Transverse colon (tissue), 4 donors: ENCODE measurements around the gene CRIP1. TPM values are rescaled to one million over a fixed set of nuclear protein-coding genes. Genes with fewer than 3 reads are reported as not detected.

Experiments used
- DNase-seq: peaks from one replicate; pipeline ENCODE4 v3.0.0-alpha.2; 2019
- H3K27ac ChIP-seq, 4 donors: fragments of 200-600 bp; sonication (generic); 2 replicates each; pipeline ENCODE4 v1.5.1; 2016 to 2018; ENCODE audit warnings: inconsistent platforms in 4 of 4
- H3K27me3 ChIP-seq: fragments of 200-600 bp; sonication (generic); 2 replicates; pipeline ENCODE4 v1.5.1; 2017; ENCODE audit warnings: inconsistent platforms
- H3K36me3 ChIP-seq, 4 donors: fragments of 200-600 bp; sonication (generic); 2 replicates each; pipeline ENCODE4 v1.5.1; 2017 to 2019; ENCODE audit warnings: inconsistent platforms in 4 of 4
- H3K4me1 ChIP-seq, 4 donors: fragments of 200-600 bp; sonication (generic); 2 replicates each; pipeline ENCODE4 v1.5.1; 2017 to 2020; ENCODE audit warnings: inconsistent platforms in 4 of 4
- H3K4me3 ChIP-seq, 4 donors: fragments of 200-600 bp; sonication (generic); 1 replicate in 1 of 4; 2 replicates in 3 of 4; pipeline versions ENCODE4 v1.5.1 to v1.6.1; 2017 to 2019; ENCODE audit warnings: inconsistent platforms in 4 of 4
- H3K9me3 ChIP-seq, 2 donors: fragments of 200-600 bp; sonication (generic); 2 replicates each; pipeline ENCODE4 v1.5.1; 2017 to 2019; ENCODE audit warnings: inconsistent platforms in 2 of 2
- CTCF ChIP-seq, 5 experiments: fragments of 200-600 bp in 3 of 5; fragments of 450-650 bp in 2 of 5; sonication (generic) in 3 of 5; IDR thresholded peaks; 1 replicate in 2 of 5; 2 replicates in 3 of 5; pipeline ENCODE4 v1.5.1; 2016 to 2017; ENCODE audit warnings: antibody characterized with exemption in 5 of 5, inconsistent platforms in 3 of 5, mild to moderate bottlenecking in 2 of 5, moderate library complexity in 1 of 5
- EP300 ChIP-seq: sonication (generic); formaldehyde crosslinking; IDR thresholded peaks from one replicate; pipeline ENCODE4 v1.6.1; 2017; ENCODE audit warnings: antibody characterized with exemption, low read depth
- POLR2A ChIP-seq: fragments of 450-650 bp; IDR thresholded peaks from one replicate; pipeline ENCODE4 v1.6.1; 2016; ENCODE audit warnings: antibody characterized with exemption, mild to moderate bottlenecking, moderate library complexity
- POLR2AphosphoS5 ChIP-seq, 3 donors: sonication (generic); formaldehyde crosslinking; IDR thresholded peaks; one replicate each; pipeline ENCODE4 v1.6.1; 2016; ENCODE audit warnings: antibody characterized with exemption in 3 of 3
- WGBS, 2 donors: methylation state at CpG; one replicate each; pipeline ENCODE4 v1.1.5; 2018; ENCODE audit warnings: low coverage in 1 of 2; 5-methylcytosine and 5-hydroxymethylcytosine counted together
- in situ Hi-C, 4 donors: fragments of 200-750 bp; cut with MboI; loops; one replicate each; pipeline versions ENCODE4 v1.15.0 to v1.15.1; 2017; ENCODE audit warnings: low sequenced_read_pairs in 3 of 4, low pct_ligation_motif_present in 1 of 4, low pct_unique_long_range_greater_than_20kb in 1 of 4
- intact Hi-C: fragments of 100-400 bp; cut with DNase I; formaldehyde crosslinking; loops from one replicate; pipeline ENCODE4 v1.15.1; 2023; ENCODE audit warnings: low total_unique reads
- total RNA-seq, 4 donors: library from RNA; depleted of rRNA; stranded (reverse); fragments of >200 nt; gene quantifications; one replicate each; pipeline ENCODE4 v1.1.0, GENCODE V29; 2016

CRIP1 gene
- total RNA-seq, 4 donors from 2014 or later = 16.9 to 246 (median 63.0) TPM; not detected in 1

GRCh38 chr14:105496831-105497591 is 10.3 kb downstream of the CRIP1 start:
- no peak for DNase-seq
- no peak for TF ChIP-seq EP300
- no peak for TF ChIP-seq POLR2A
- TF ChIP-seq POLR2AphosphoS5 (IDR thresholded peaks at IDR 0.05) = no peak
- no peak for TF ChIP-seq CTCF (IDR thresholded peaks at IDR 0.05)
- H3K36me3 ChIP-seq = no peaks in the 10 kb centered on the region
- 94% methylated on average over 26 of the region's 32 CpGs; no CpG with 5 or more reads in 1 of the 2 donors for WGBS, 2 donors
- intact Hi-C loops = no loop called here
- no peak overlapping the region for H3K4me3 ChIP-seq
- no peaks in the 10 kb centered on the region for H3K9me3 ChIP-seq
- no peaks in the 10 kb centered on the region for H3K27me3 ChIP-seq
- no peak overlapping the region for H3K27ac ChIP-seq
- H3K4me1 ChIP-seq = peaks cover 0 to 1% (median under 1%) of the 10 kb centered on the region in 4 donors
- in situ Hi-C loops = no loop called here

- Histone ChIP-seq H3K36me3 (no peaks in the 10 kb centered on the region), H3K4me1 (no peaks in the 10 kb centered on the region), H3K27ac (no peak overlapping the region), H3K9me3 (no peaks in the 10 kb centered on the region), H3K4me3 (no peak overlapping the region), H3K27me3 (no peaks in the 10 kb centered on the region)
- 93% methylated on average over 3 to 31 of the region's 31 CpGs for whole genome bisulfite sequencing, 2 donors
- in situ Hi-C loops = no loop called here
- TF ChIP-seq POLR2AphosphoS5 (IDR thresholded peaks at IDR 0.05) (no peak), EP300 (no peak), CTCF (IDR thresholded peaks at IDR 0.05) (no peak), POLR2A (no peak)
- intact Hi-C loops = no loop called here
- DNase-seq = no peak
Observed at GRCh38 chr14:105497671-105498429, 11.2 kb downstream of the CRIP1 start.

GRCh38 chr14:105498430-105499255 is 12.0 kb downstream of the CRIP1 start:
- in situ Hi-C loops = no loop called here
- Histone ChIP-seq H3K4me3 (no peak overlapping the region), H3K9me3 (no peaks in the 10 kb centered on the region), H3K4me1 (no peaks in the 10 kb centered on the region), H3K27ac (no peak overlapping the region), H3K36me3 (no peaks in the 10 kb centered on the region), H3K27me3 (no peaks in the 10 kb centered on the region)
- intact Hi-C loops = no loop called here
- no peak for DNase-seq
- 94% methylated on average over 28 of the region's 36 CpGs; no CpG with 5 or more reads in 1 of the 2 donors for WGBS, 2 donors
- no peak for TF ChIP-seq CTCF (IDR thresholded peaks at IDR 0.05)
- no peak for TF ChIP-seq POLR2A
- TF ChIP-seq EP300 = no peak
- TF ChIP-seq POLR2AphosphoS5 (IDR thresholded peaks at IDR 0.05) = no peak
